ENCODE measurements around the gene GPR108.

Gene GPR108

GRCh38 chr19:6699935-6700334 is 37.4 kb downstream of the GPR108 start:
- no peak for DNase-seq (ENCODE audit: low read depth)
- H3K4me3 ChIP-seq (ENCODE audit: low read length), result no peak overlapping the region
- TF ChIP-seq, protein P1, sequence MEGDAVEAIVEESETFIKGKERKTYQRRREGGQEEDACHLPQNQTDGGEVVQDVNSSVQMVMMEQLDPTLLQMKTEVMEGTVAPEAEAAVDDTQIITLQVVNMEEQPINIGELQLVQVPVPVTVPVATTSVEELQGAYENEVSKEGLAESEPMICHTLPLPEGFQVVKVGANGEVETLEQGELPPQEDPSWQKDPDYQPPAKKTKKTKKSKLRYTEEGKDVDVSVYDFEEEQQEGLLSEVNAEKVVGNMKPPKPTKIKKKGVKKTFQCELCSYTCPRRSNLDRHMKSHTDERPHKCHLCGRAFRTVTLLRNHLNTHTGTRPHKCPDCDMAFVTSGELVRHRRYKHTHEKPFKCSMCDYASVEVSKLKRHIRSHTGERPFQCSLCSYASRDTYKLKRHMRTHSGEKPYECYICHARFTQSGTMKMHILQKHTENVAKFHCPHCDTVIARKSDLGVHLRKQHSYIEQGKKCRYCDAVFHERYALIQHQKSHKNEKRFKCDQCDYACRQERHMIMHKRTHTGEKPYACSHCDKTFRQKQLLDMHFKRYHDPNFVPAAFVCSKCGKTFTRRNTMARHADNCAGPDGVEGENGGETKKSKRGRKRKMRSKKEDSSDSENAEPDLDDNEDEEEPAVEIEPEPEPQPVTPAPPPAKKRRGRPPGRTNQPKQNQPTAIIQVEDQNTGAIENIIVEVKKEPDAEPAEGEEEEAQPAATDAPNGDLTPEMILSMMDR (conservative IDR thresholded peaks at IDR 0.05; ENCODE audit: low read depth, low read length), result no peak

DNA sequence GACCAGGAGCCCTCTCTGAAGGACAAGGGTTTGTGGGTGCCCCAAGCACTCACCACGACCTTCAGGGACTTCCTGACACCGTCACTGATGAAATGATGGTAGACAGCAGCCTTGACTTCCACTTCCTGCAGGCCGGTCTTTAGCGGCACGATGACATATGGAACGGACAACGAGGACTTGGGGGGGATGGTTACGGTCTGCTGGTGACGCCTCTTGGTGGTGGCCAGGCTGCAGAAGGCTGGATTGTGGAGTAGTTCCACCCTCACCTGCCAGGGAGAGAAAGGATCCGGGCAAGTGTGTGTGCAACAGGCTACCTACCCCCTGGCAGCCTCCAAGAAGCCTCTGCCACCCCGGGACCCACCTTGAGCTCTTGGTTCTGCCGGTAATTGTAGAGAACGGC is 40.1 kb downstream of the GPR108 start:
- TF ChIP-seq, protein P1 (conservative IDR thresholded peaks at IDR 0.05; ENCODE audit: low read depth, low read length), result no peak
- no peak overlapping the region for H3K4me3 ChIP-seq (ENCODE audit: low read length)
- no peak for DNase-seq (ENCODE audit: low read depth)

DNA sequence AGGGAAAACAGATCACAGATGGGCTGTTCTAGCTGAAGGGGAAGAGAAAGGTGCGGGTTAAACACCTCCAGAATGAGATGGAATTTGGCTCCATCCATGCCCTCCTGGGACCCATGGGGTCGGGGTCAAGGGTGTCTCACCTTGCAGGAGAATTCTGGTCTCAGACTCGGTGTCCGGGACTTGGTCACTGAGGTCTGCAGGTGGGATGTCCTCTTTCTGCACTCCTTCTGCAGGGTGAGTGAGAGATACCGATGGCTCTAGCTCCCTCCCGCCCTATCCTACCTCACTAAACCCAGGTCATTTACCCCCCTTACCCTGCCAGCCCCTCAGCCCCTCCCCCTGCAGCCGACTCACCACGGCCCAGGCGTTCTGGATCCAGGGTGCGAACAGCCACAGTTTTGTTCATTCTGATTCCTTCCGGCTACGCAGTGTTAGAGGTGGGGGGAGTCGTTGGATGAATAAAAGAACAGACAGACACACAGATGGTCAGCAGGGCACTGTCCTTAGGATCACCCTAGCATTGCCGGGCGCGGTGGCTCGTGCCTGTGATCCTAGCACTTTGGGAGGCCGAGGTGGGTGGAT is 41.0 kb downstream of the GPR108 start:
- no peak overlapping the region for H3K4me3 ChIP-seq (ENCODE audit: low read length)
- DNase-seq (ENCODE audit: low read depth), result no peak
- TF ChIP-seq, protein P1 (conservative IDR thresholded peaks at IDR 0.05; ENCODE audit: low read depth, low read length), result no peak

GRCh38 chr19:6694147-6694815 is 43.1 kb downstream of the GPR108 start:
- H3K4me3 ChIP-seq (ENCODE audit: low read length), result no peak overlapping the region
- no peak for DNase-seq (ENCODE audit: low read depth)
- TF ChIP-seq, protein P1 (conservative IDR thresholded peaks at IDR 0.05; ENCODE audit: low read depth, low read length), result no peak

DNA sequence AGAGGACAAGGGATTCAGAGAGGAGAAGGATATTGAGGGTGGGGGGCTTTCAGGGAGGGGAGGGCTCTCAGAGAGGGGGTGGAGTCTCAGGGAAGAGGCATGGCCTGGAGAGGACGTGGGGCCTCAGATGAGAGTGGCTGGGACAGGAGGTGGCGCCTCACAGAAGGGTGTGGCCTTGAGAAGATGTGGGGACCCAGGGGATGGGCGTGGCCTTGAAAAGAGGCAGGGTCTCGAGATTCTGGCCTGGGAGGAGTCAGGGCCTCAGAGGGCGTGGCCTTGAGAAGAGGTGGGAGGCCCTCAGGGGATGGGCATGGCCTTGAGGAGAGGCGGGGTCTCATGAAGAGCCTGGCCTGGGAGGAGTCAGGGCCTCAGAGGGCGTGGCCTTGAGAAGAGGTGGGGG is 43.7 kb downstream of the GPR108 start:
- H3K4me3 ChIP-seq (ENCODE audit: low read length), result no peak overlapping the region
- TF ChIP-seq, protein P1 (conservative IDR thresholded peaks at IDR 0.05; ENCODE audit: low read depth, low read length), result no peak
- no peak for DNase-seq (ENCODE audit: low read depth)

- no peak for DNase-seq (ENCODE audit: low read depth)
- TF ChIP-seq, protein P1 (conservative IDR thresholded peaks at IDR 0.05; ENCODE audit: low read depth, low read length), result no peak
- no peak overlapping the region for H3K4me3 ChIP-seq (ENCODE audit: low read length)
Observed at GRCh38 chr19:6693056-6693471, 44.3 kb downstream of the GPR108 start.

- TF ChIP-seq, protein P1 (conservative IDR thresholded peaks at IDR 0.05; ENCODE audit: low read depth, low read length), result no peak
- DNase-seq (ENCODE audit: low read depth), result no peak
- no peak overlapping the region for H3K4me3 ChIP-seq (ENCODE audit: low read length)
Observed at GRCh38 chr19:6692027-6692426, 45.4 kb downstream of the GPR108 start.
